Right lobe of liver (tissue), 4 donors: ENCODE data around the gene NFATC1.

Experiments used
- CTCF ChIP-seq, 4 donors: fragments of 200-600 bp in 3 of 4; fragments of 450-650 bp in 1 of 4; IDR thresholded peaks; one replicate each; pipeline versions ENCODE4 v1.5.1 to v1.8.0; 2016 to 2022; ENCODE audit warnings: antibody characterized with exemption in 4 of 4, mild to moderate bottlenecking in 2 of 4
- POLR2A ChIP-seq: fragments of 450-650 bp; IDR thresholded peaks from one replicate; pipeline ENCODE4 v1.6.1; 2017; ENCODE audit warnings: antibody characterized with exemption, mild to moderate bottlenecking
- donor health status: DM: no; HTN: no; CAD: no.
- donor health status: DM: no; HTN: no; CAD: no.
- donor health status: DM: no; HTN: yes; CAD: no.

- no peak for TF ChIP-seq POLR2A
- no peak for TF ChIP-seq CTCF (IDR thresholded peaks at IDR 0.05)
Observed at GRCh38 chr18:79521416-79522205, 125.9 kb downstream of the NFATC1 start.
